SU-DHL-6 (cell line): ENCODE measurements around the gene CORT.

ENCODE experiments used
- EZH2phosphoT487 ChIP-seq: fragments of 200-600 bp; sonication (generic), shearing (Covaris generic); conservative IDR thresholded peaks from 2 replicates; pipeline ENCODE4 v1.6.1; 2018; ENCODE audit warnings: mild to moderate bottlenecking, antibody characterized with exemption, low read length, moderate library complexity, mixed read lengths
- TF ChIP-seq, protein P1 (sequence below): fragments of 200-600 bp; sonication (generic); IDR thresholded peaks from one replicate; pipeline ENCODE4 v1.5.1; 2017; ENCODE audit warnings: antibody characterized with exemption, mild to moderate bottlenecking, low read length, moderate library complexity; ENCODE audit not compliant: insufficient read depth, poor library complexity, severe bottlenecking

DNA sequence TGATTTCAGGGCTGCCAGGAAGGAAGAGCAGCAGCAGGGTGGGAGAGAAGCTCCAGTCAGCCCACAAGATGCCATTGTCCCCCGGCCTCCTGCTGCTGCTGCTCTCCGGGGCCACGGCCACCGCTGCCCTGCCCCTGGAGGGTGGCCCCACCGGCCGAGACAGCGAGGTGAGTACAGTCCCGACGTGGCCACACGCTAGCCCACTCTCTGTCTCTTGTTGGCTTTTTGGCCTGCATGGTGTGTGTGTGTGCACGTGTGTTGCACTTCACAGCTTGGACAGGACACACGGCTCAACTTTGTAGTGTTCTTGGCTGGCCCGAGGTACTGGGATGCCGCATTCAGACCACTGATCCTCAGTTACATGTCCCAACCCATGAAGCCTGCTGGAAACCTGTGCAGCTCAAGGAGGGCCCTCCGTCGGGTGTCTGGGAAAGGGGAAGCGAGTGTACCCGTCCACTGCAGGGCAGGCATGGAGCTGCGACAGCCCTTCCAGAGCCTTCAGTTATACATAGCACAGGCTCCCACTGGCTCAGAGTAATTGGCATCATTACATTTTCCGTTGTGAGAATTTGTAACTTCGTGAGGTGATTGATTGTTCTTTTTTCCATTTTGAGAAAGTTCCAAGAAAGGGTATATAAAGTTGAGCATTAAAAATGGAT, 454 bp downstream of the CORT start:
- no peak for TF ChIP-seq EZH2phosphoT487
- TF ChIP-seq, protein P1, sequence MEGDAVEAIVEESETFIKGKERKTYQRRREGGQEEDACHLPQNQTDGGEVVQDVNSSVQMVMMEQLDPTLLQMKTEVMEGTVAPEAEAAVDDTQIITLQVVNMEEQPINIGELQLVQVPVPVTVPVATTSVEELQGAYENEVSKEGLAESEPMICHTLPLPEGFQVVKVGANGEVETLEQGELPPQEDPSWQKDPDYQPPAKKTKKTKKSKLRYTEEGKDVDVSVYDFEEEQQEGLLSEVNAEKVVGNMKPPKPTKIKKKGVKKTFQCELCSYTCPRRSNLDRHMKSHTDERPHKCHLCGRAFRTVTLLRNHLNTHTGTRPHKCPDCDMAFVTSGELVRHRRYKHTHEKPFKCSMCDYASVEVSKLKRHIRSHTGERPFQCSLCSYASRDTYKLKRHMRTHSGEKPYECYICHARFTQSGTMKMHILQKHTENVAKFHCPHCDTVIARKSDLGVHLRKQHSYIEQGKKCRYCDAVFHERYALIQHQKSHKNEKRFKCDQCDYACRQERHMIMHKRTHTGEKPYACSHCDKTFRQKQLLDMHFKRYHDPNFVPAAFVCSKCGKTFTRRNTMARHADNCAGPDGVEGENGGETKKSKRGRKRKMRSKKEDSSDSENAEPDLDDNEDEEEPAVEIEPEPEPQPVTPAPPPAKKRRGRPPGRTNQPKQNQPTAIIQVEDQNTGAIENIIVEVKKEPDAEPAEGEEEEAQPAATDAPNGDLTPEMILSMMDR, result no peak
